B cell (primary cell): ENCODE results near the gene HTR7. TPM values are rescaled to one million over a fixed set of nuclear protein-coding genes. Genes with fewer than 3 reads are reported as not detected.

Source experiments
- ATAC-seq: fragments of 200-7000 bp; cut with Tn5 transposase; one replicate; pipeline ENCODE4 v1.10.0; 2021; ENCODE audit warnings: low read depth, mild to moderate bottlenecking, moderate number of reproducible peaks, moderate library complexity
- CTCF ChIA-PET: fragments of 350-600 bp; sonication (Branson Sonifier 250); formaldehyde crosslinking; loops from one replicate; lab custom pipeline; 2021; ENCODE audit warnings: antibody characterized with exemption, inconsistent platforms; lab: Charles Lee
- POLR2A ChIA-PET: fragments of 350-600 bp; sonication (Branson Sonifier 250); formaldehyde crosslinking; loops from one replicate; lab custom pipeline; 2021; ENCODE audit warnings: antibody characterized with exemption; lab: Charles Lee
- DNase-seq: peaks from one replicate; pipeline ENCODE4 v3.0.0; 2013
- H2AFZ ChIP-seq: 2 replicates; pipeline ENCODE4 v1.6.1; 2012; ENCODE audit warnings: mild to moderate bottlenecking, low read depth, low read length; ENCODE audit not compliant: insufficient read depth, poor library complexity, severe bottlenecking
- H3K27ac ChIP-seq, 2 donors: 1 replicate in 1 of 2; 2 replicates in 1 of 2; pipeline ENCODE4 v1.5.1; 2012 to 2013; ENCODE audit warnings: low read length in 2 of 2, mild to moderate bottlenecking in 2 of 2, moderate library complexity in 1 of 2
- H3K27me3 ChIP-seq, 4 experiments: fragments of 200-600 bp in 1 of 4; sonication (generic) in 1 of 4; replicated peaks in 1 of 4; 1 replicate in 2 of 4; 2 replicates in 2 of 4; pipeline versions ENCODE4 v1.6.1 to v1.7.0; 2013 to 2016; ENCODE audit warnings: low read length in 3 of 4, mild to moderate bottlenecking in 2 of 4, mixed read lengths in 1 of 4, moderate library complexity in 1 of 4; ENCODE audit not compliant: insufficient read depth in 4 of 4, control insufficient read depth in 3 of 4; ENCODE audit errors: control extremely low read depth in 1 of 4
- H3K36me3 ChIP-seq, 2 experiments: replicated peaks in 1 of 2; 1 replicate in 1 of 2; 2 replicates in 1 of 2; pipeline versions ENCODE4 v1.6.1 to v1.7.1; 2013; ENCODE audit warnings: low read length in 1 of 2; ENCODE audit not compliant: insufficient read depth in 2 of 2, control insufficient read depth in 1 of 2; ENCODE audit errors: control extremely low read depth in 1 of 2, extremely low read depth in 1 of 2
- H3K4me1 ChIP-seq, 2 donors: fragments of 200-600 bp in 1 of 2; sonication (generic) in 1 of 2; 1 replicate in 1 of 2; 2 replicates in 1 of 2; pipeline versions ENCODE4 v1.5.1 to v1.6.1; 2013 to 2017; ENCODE audit warnings: low read length in 2 of 2; ENCODE audit not compliant: control insufficient read depth in 2 of 2, insufficient read depth in 2 of 2
- H3K4me2 ChIP-seq: replicated peaks from 2 replicates; pipeline ENCODE3; 2012; ENCODE audit warnings: mild to moderate bottlenecking, low read depth, low read length; ENCODE audit not compliant: poor library complexity, severe bottlenecking
- H3K4me3 ChIP-seq, 5 experiments: fragments of 200-600 bp in 1 of 5; sonication (generic) in 1 of 5; 1 replicate in 3 of 5; 2 replicates in 2 of 5; pipeline versions ENCODE4 v1.5.1 to v1.7.0; 2011 to 2016; ENCODE audit warnings: low read length in 4 of 5, mild to moderate bottlenecking in 4 of 5, low read depth in 2 of 5, control low read depth in 1 of 5, moderate library complexity in 1 of 5; ENCODE audit not compliant: insufficient read depth in 1 of 5; ENCODE audit errors: control extremely low read depth in 1 of 5, extremely low read depth in 1 of 5
- H3K79me2 ChIP-seq: fragments of 200-600 bp; sonication (generic); one replicate; pipeline ENCODE4 v1.6.0; 2016; ENCODE audit warnings: low read length; ENCODE audit not compliant: control insufficient read depth, insufficient read depth
- H3K9ac ChIP-seq: fragments of 200-600 bp; sonication (generic); 2 replicates; pipeline ENCODE4 v1.6.1; 2017; ENCODE audit warnings: mild to moderate bottlenecking, low read length, moderate library complexity
- H3K9me3 ChIP-seq, 3 donors: one replicate each; pipeline versions ENCODE4 v1.6.1 to v1.7.1; 2013; ENCODE audit warnings: low read length in 2 of 3; ENCODE audit not compliant: control insufficient read depth in 2 of 3, insufficient read depth in 1 of 3; ENCODE audit errors: control extremely low read depth in 1 of 3
- H4K20me1 ChIP-seq: 2 replicates; pipeline ENCODE4 v1.6.0; 2012; ENCODE audit warnings: mild to moderate bottlenecking, low read length; ENCODE audit not compliant: insufficient read depth, control insufficient read depth, poor library complexity, severe bottlenecking
- H3K27ac Mint-ChIP-seq: one replicate; pipeline ENCODE4 v1.8.0; 2021; ENCODE audit warnings: mixed read lengths
- H3K27me3 Mint-ChIP-seq: one replicate; pipeline ENCODE4 v1.8.0; 2021; ENCODE audit warnings: mixed read lengths
- H3K4me1 Mint-ChIP-seq: one replicate; pipeline ENCODE4 v1.8.0; 2021; ENCODE audit warnings: mixed read lengths
- H3K4me3 Mint-ChIP-seq: one replicate; pipeline ENCODE4 v1.8.0; 2021; ENCODE audit warnings: mixed read lengths
- H3K9me3 Mint-ChIP-seq: one replicate; pipeline ENCODE4 v1.8.0; 2022; ENCODE audit warnings: mixed read lengths; ENCODE audit not compliant: insufficient read depth
- EZH2 ChIP-seq: IDR thresholded peaks from 2 replicates; pipeline ENCODE4 v1.6.1; 2012; ENCODE audit warnings: borderline replicate concordance, low read depth, mild to moderate bottlenecking, moderate library complexity, low read length; ENCODE audit not compliant: insufficient read depth, poor library complexity, severe bottlenecking
- WGBS: methylation state at CpG from one replicate; pipeline ENCODE4 v1.1.5; 2013; ENCODE audit warnings: missing lambda C conversion rate; ENCODE audit not compliant: insufficient coverage; 5-methylcytosine and 5-hydroxymethylcytosine counted together
- intact Hi-C: fragments of 100-400 bp; cut with micrococcal nuclease; formaldehyde crosslinking; loops from one replicate; pipeline ENCODE4 v1.10.0; 2022
- polyA plus RNA-seq: library from polyadenylated mRNA; depleted of rRNA; stranded (reverse); fragments of >200 nt; gene quantifications from 2 replicates; pipeline ENCODE4 v1.2.3, GENCODE V29; 2012
- total RNA-seq, 2 donors: library from RNA; stranded (reverse); fragments of 120-200 nt in 1 of 2; gene quantifications; 1 replicate in 1 of 2; 2 replicates in 1 of 2; pipeline versions ENCODE4 v1.2.3 to v1.2.4, GENCODE V29; 2013 to 2022
- TF ChIP-seq, protein P1 (sequence below): fragments of 200-600 bp; IDR thresholded peaks from one replicate; pipeline ENCODE4 v1.8.0; 2022; ENCODE audit warnings: antibody characterized with exemption, mild to moderate bottlenecking

Gene HTR7
- total and polyA plus RNA-seq, 2 donors (not counting 1 experiment from before 2014, with no cell fraction given): 0.03 TPM; not detected in 1

DNA sequence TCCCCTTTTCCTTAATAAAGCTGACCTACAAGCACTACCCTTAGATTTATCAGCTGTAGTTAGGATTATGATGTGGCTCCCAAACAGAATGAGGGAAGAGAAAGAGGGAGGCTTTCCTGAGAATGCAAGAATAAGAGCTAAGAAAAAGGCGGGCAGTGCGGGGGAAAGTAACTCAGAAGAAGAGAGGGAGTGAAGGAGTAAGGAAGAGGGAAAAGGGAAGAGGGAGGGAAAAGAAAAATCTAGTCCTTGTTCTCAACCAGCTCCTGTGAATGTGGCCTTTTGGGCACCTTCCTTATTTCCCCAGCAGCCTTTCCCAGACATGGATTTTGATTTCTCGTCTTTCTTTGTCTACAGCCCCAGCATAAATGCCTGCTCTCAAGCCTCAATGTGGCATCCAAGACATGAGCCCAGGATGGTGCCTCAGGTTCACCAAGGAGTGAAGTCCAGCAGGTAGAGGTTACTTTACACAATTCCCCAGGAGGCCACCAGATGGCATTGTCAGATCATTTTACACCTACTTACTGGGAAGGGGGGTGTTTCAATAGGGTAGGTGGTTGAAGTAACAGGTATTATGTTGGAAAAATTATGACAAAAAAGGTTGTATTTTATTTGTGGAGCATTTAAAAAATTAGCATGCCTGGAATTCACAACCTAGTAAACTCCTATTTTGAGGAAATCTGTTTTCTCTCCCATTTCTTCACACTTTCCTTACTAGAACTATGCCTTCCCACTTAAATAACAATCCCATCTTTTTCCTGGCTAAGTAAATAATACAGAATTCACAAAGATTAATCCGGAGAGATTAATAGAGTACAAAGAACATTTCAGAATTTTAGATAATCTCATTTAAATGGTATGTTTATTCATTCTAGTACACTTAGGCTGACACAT is 106.5 kb downstream of the HTR7 start:
- Mint-ChIP-seq H3K4me3 (no peak overlapping the region), H3K27me3 (peaks cover 44% of the 10 kb centered on the region), H3K27ac (no peak overlapping the region), H3K4me1 (peaks cover 3% of the 10 kb centered on the region), H3K9me3 (no peaks in the 10 kb centered on the region)
- intact Hi-C loops: loop anchor here (1.0 to 5.0 kb wide), 3 partner anchors 112 to 1161 kb away; partner anchors contain the start of gene RPP30
- Histone ChIP-seq H4K20me1 (no peaks in the 10 kb centered on the region), H3K9me3 (no peaks in the 10 kb centered on the region), H3K36me3 (no peaks in the 10 kb centered on the region), H3K79me2 (no peaks in the 10 kb centered on the region), H3K4me1 (peaks cover 0 to 6% of the 10 kb centered on the region in 2 donors), H2AFZ (no peak overlapping the region), H3K27me3 (peaks cover 0 to 4% (median 0%) of the 10 kb centered on the region in 4 experiments), H3K27ac (no peak overlapping the region), H3K4me2 (no peak overlapping the region), H3K9ac (no peak overlapping the region), H3K4me3 (no peak overlapping the region)
- WGBS: 51% methylated on average over 2 of the region's 4 CpGs
- ATAC-seq: no peak
- TF ChIP-seq EZH2: no peak
- TF ChIP-seq, protein P1, sequence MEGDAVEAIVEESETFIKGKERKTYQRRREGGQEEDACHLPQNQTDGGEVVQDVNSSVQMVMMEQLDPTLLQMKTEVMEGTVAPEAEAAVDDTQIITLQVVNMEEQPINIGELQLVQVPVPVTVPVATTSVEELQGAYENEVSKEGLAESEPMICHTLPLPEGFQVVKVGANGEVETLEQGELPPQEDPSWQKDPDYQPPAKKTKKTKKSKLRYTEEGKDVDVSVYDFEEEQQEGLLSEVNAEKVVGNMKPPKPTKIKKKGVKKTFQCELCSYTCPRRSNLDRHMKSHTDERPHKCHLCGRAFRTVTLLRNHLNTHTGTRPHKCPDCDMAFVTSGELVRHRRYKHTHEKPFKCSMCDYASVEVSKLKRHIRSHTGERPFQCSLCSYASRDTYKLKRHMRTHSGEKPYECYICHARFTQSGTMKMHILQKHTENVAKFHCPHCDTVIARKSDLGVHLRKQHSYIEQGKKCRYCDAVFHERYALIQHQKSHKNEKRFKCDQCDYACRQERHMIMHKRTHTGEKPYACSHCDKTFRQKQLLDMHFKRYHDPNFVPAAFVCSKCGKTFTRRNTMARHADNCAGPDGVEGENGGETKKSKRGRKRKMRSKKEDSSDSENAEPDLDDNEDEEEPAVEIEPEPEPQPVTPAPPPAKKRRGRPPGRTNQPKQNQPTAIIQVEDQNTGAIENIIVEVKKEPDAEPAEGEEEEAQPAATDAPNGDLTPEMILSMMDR: peak; percentile 77
- peak; percentile 62 for DNase-seq
- CTCF ChIA-PET: interaction anchor here (0.8 to 2.3 kb wide), 10 partner anchors 9 to 128 kb away, joined by 3 to 33 read pairs (median 4); partner anchors contain the start of gene RPP30
- POLR2A ChIA-PET: no interaction called here

DNA sequence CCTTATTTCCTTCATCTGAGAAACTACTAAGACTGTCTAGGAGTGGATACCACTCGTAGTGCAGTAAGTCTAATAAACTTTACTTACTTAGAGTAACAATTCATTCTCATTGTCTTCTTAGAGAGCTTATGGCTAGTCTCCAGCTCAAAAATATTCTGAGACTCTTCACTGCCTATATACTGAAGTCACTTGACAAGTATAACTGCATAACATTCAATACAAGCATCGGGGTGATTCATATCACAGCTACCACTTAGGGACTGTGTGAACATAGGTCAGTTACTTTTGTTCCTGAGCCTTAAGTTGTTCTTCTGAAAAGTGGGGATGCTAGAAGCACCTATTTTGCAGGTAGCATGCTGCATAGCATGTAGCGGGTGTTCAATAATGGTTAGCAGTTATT is 111.0 kb downstream of the HTR7 start:
- H3K4me3 Mint-ChIP-seq: no peak overlapping the region
- no peak for ATAC-seq
- Histone ChIP-seq H3K9ac (no peak overlapping the region), H3K4me2 (no peak overlapping the region), H3K79me2 (no peaks in the 10 kb centered on the region), H3K36me3 (no peaks in the 10 kb centered on the region), H3K4me3 (no peak overlapping the region), H2AFZ (no peak overlapping the region), H3K4me1 (peaks cover 0 to 6% of the 10 kb centered on the region in 2 donors), H3K27ac (no peak overlapping the region), H3K27me3 (no peaks in the 10 kb centered on the region), H3K9me3 (no peaks in the 10 kb centered on the region), H4K20me1 (no peaks in the 10 kb centered on the region)
- H3K27me3 Mint-ChIP-seq: peaks cover 47% of the 10 kb centered on the region
- TF ChIP-seq, protein P1: no peak
- no peak for TF ChIP-seq EZH2
- ChIA-PET CTCF (interaction anchor here (1.1 to 1.4 kb wide), 3 partner anchors 114 to 125 kb away, joined by 3 to 4 read pairs (median 3); partner anchors contain the start of gene RPP30), POLR2A (interaction anchor here (0.6 kb wide), 1 partner anchor 1491 kb away, joined by 3 read pairs; no protein-coding TSS in a partner anchor)
- no peak for DNase-seq
- intact Hi-C loops: no loop called here
- no peak overlapping the region for H3K27ac Mint-ChIP-seq
- WGBS: no CpG with 5 or more reads among the region's 3 CpGs
- H3K4me1 Mint-ChIP-seq: peaks cover 3% of the 10 kb centered on the region
- H3K9me3 Mint-ChIP-seq: no peaks in the 10 kb centered on the region
